Keratinocyte (primary cell): ENCODE data around the gene POGZ. TPM values are rescaled to one million over a fixed set of nuclear protein-coding genes. Genes with fewer than 3 reads are reported as not detected.

Experiments
- DNase-seq: peaks from one replicate; pipeline ENCODE4 v3.0.0-alpha.2; 2011; ENCODE audit warnings: low read depth, missing footprints, low spot score
- FAIRE-seq: peaks from 2 replicates; lab custom pipeline; 2011; peaks lifted over from hg19 to GRCh38; lab: Jason Lieb, UNC
- H2AFZ ChIP-seq: 2 replicates; pipeline ENCODE4 v1.6.0; 2012; ENCODE audit warnings: low read length, control low read depth, inconsistent platforms; ENCODE audit not compliant: control insufficient read depth
- H3K27ac ChIP-seq: 2 replicates; pipeline ENCODE4 v1.5.1; 2011; ENCODE audit warnings: low read length; ENCODE audit not compliant: control insufficient read depth, insufficient read depth
- H3K27me3 ChIP-seq: 3 replicates; pipeline ENCODE4 v1.6.0; 2011; ENCODE audit warnings: low read length; ENCODE audit not compliant: control insufficient read depth, insufficient read depth; ENCODE audit errors: extremely low read depth
- H3K36me3 ChIP-seq, 2 experiments: 2 replicates in 1 of 2; 3 replicates in 1 of 2; pipeline ENCODE4 v1.5.1; 2011; ENCODE audit warnings: low read length in 2 of 2, mild to moderate bottlenecking in 1 of 2; ENCODE audit not compliant: control insufficient read depth in 2 of 2, insufficient read depth in 2 of 2; ENCODE audit errors: extremely low read depth in 1 of 2
- H3K4me1 ChIP-seq: 3 replicates; pipeline ENCODE4 v1.5.1; 2011; ENCODE audit warnings: low read length; ENCODE audit not compliant: control insufficient read depth, insufficient read depth; ENCODE audit errors: extremely low read depth
- H3K4me2 ChIP-seq: 3 replicates; pipeline ENCODE4 v1.6.0; 2011; ENCODE audit warnings: low read depth, low read length; ENCODE audit not compliant: control insufficient read depth, insufficient read depth; ENCODE audit errors: extremely low read depth
- H3K4me3 ChIP-seq, 3 experiments: fragments of 200-600 bp in 1 of 3; sonication (generic) in 1 of 3; 2 replicates in 2 of 3; 3 replicates in 1 of 3; pipeline ENCODE4 v1.5.1; 2011 to 2016; ENCODE audit warnings: low read length in 3 of 3, mild to moderate bottlenecking in 3 of 3, control low read depth in 2 of 3, inconsistent platforms in 1 of 3, low read depth in 1 of 3, mixed read lengths in 1 of 3, mixed run types in 1 of 3, moderate library complexity in 1 of 3; ENCODE audit not compliant: control insufficient read depth in 2 of 3, insufficient read depth in 2 of 3; ENCODE audit errors: extremely low read depth in 1 of 3
- H3K79me2 ChIP-seq: 2 replicates; pipeline ENCODE4 v1.6.0; 2012; ENCODE audit warnings: low read length; ENCODE audit not compliant: control insufficient read depth, insufficient read depth
- H3K9ac ChIP-seq: 3 replicates; pipeline ENCODE4 v1.6.0; 2011; ENCODE audit warnings: low read length; ENCODE audit not compliant: control insufficient read depth, insufficient read depth; ENCODE audit errors: extremely low read depth
- H3K9me1 ChIP-seq: 3 replicates; pipeline ENCODE4 v1.6.0; 2011; ENCODE audit warnings: low read length; ENCODE audit not compliant: control insufficient read depth, insufficient read depth; ENCODE audit errors: extremely low read depth
- H3K9me3 ChIP-seq: 2 replicates; pipeline ENCODE4 v1.5.1; 2012; ENCODE audit warnings: low read depth, low read length; ENCODE audit not compliant: control insufficient read depth
- H4K20me1 ChIP-seq: 3 replicates; pipeline ENCODE4 v1.6.0; 2011; ENCODE audit warnings: low read length; ENCODE audit not compliant: control insufficient read depth, insufficient read depth; ENCODE audit errors: extremely low read depth
- CTCF ChIP-seq, 3 experiments: IDR thresholded peaks in 1 of 3; conservative IDR thresholded peaks in 1 of 3; optimal IDR thresholded peaks in 1 of 3; 2 replicates in 2 of 3; 3 replicates in 1 of 3; pipeline versions ENCODE3 to v1.5.1; 2011; ENCODE audit warnings: low read length in 3 of 3, mild to moderate bottlenecking in 3 of 3, moderate library complexity in 2 of 3, control low read depth in 1 of 3, inconsistent platforms in 1 of 3; ENCODE audit not compliant: insufficient read depth in 2 of 3; ENCODE audit errors: extremely low read depth in 1 of 3
- EZH2 ChIP-seq: IDR thresholded peaks from one replicate; pipeline ENCODE4 v1.6.1; 2012; ENCODE audit warnings: inconsistent platforms, mild to moderate bottlenecking, low read length, moderate library complexity
- dilution Hi-C: fragments of 300-500 bp; cut with MboI; formaldehyde crosslinking; loops from one replicate; pipeline ENCODE4 v1.7.0; 2020; ENCODE audit warnings: low sequenced_read_pairs; ENCODE audit not compliant: extremely low pct_ligation_motif_present
- polyA plus RNA-seq, 5 experiments: library from polyadenylated mRNA; depleted of rRNA in 3 of 5; stranded (reverse) in 3 of 5; stranded (forward) in 1 of 5; unstranded in 1 of 5; fragments of >200 nt; gene quantifications; 1 replicate in 1 of 5; 2 replicates in 3 of 5; 3 replicates in 1 of 5; pipeline versions ENCODE4 v1.2.1 to v1.2.3, GENCODE V29; 2011 to 2012; ENCODE audit warnings: missing spikeins in 2 of 5, low read depth in 1 of 5, low replicate concordance in 1 of 5

Gene POGZ
- polyA plus RNA-seq, 1 donor (not counting 4 experiments of a cell fraction or from before 2014, with no cell fraction given), result 29.9 TPM

GRCh38 chr1:151367658-151368392 is 91.5 kb downstream of the POGZ start:
- DNase-seq, result no peak
- Histone ChIP-seq H3K79me2 (no peaks in the 10 kb centered on the region), H3K4me3 (no peak overlapping the region), H4K20me1 (no peaks in the 10 kb centered on the region), H2AFZ (no peak overlapping the region), H3K4me2 (no peak overlapping the region), H3K27me3 (no peaks in the 10 kb centered on the region), H3K9ac (no peak overlapping the region), H3K9me3 (no peaks in the 10 kb centered on the region), H3K9me1 (no peaks in the 10 kb centered on the region), H3K4me1 (peaks cover 4% of the 10 kb centered on the region), H3K36me3 (no peaks in the 10 kb centered on the region), H3K27ac (no peak overlapping the region)
- FAIRE-seq, result no peak
- TF ChIP-seq CTCF (optimal IDR thresholded peaks at IDR 0.05 in 1 of 3, IDR thresholded peaks at IDR 0.05 in 1 of 3, conservative IDR thresholded peaks at IDR 0.05 in 1 of 3; ENCODE audit: extremely low read depth in 1 of 3, insufficient read depth in 2 of 3, low read length in 3 of 3) (no peak), EZH2 (no peak)
- dilution Hi-C loops, result no loop called here

GRCh38 chr1:151364996-151365395 is 94.3 kb downstream of the POGZ start:
- no peaks in the 10 kb centered on the region for H3K36me3 ChIP-seq
- no peak for DNase-seq
- H3K4me1 ChIP-seq, result no peaks in the 10 kb centered on the region
- dilution Hi-C loops, result no loop called here
- no peak overlapping the region for H2AFZ ChIP-seq
- H3K27me3 ChIP-seq, result no peaks in the 10 kb centered on the region
- no peak for FAIRE-seq
- H3K9ac ChIP-seq, result no peak overlapping the region
- no peak overlapping the region for H3K4me2 ChIP-seq
- H3K27ac ChIP-seq, result no peak overlapping the region
- H3K4me3 ChIP-seq, result no peak overlapping the region
- H3K9me3 ChIP-seq, result peaks cover 6% of the 10 kb centered on the region
- no peaks in the 10 kb centered on the region for H4K20me1 ChIP-seq
- H3K9me1 ChIP-seq, result no peaks in the 10 kb centered on the region
- no peak for TF ChIP-seq CTCF (optimal IDR thresholded peaks at IDR 0.05 in 1 of 3, IDR thresholded peaks at IDR 0.05 in 1 of 3, conservative IDR thresholded peaks at IDR 0.05 in 1 of 3; ENCODE audit: extremely low read depth in 1 of 3, insufficient read depth in 2 of 3, low read length in 3 of 3)
- TF ChIP-seq EZH2, result no peak
- no peaks in the 10 kb centered on the region for H3K79me2 ChIP-seq
